Measurements from ENCODE around the gene TPCN1. TPM values are rescaled to one million over a fixed set of nuclear protein-coding genes. Genes with fewer than 3 reads are reported as not detected.

Gene TPCN1
- polyA plus RNA-seq, 1 of the 3 experiments (the other 2 are of a cell fraction), result 15.7 TPM

GRCh38 chr12:113291586-113291985, 70.3 kb downstream of the TPCN1 start:
- CTCF ChIA-PET, result no interaction called here
- TF ChIP-seq NFIC (IDR thresholded peaks at IDR 0.05; ENCODE audit: borderline replicate concordance), result no peak
- no peak for TF ChIP-seq RAD21 (IDR thresholded peaks at IDR 0.05; ENCODE audit: low read length)
- no peak for TF ChIP-seq SMC3 (IDR thresholded peaks at IDR 0.05; ENCODE audit: low read depth, low read length)
- no peak for TF ChIP-seq IRF3 (IDR thresholded peaks at IDR 0.05; ENCODE audit: low read depth, low read length)
- no peak for TF ChIP-seq FOXJ3 (CRISPR knock-in tag; IDR thresholded peaks at IDR 0.05)
- no peak for TF ChIP-seq GABPA (IDR thresholded peaks at IDR 0.05; ENCODE audit: low read depth)
- TF ChIP-seq TEAD4 (IDR thresholded peaks at IDR 0.05; ENCODE audit: borderline replicate concordance, insufficient read depth), result no peak
- TF ChIP-seq EZH2phosphoT487 (IDR thresholded peaks at IDR 0.05; ENCODE audit: borderline replicate concordance, low read depth), result no peak
- TF ChIP-seq USF2 (IDR thresholded peaks at IDR 0.05; ENCODE audit: borderline replicate concordance, low read depth, low read length), result no peak
- TF ChIP-seq MAX (IDR thresholded peaks at IDR 0.05; ENCODE audit: low read depth), result no peak
- TF ChIP-seq ELF1 (IDR thresholded peaks at IDR 0.05), result no peak

GRCh38 chr12:113292091-113292490, 70.8 kb downstream of the TPCN1 start:
- no peaks in the 10 kb centered on the region for H4K20me1 ChIP-seq (ENCODE audit: insufficient read depth)
- CTCF ChIA-PET, result no interaction called here
- H3K9ac ChIP-seq, result no peak overlapping the region
- POLR2A ChIA-PET, result no interaction called here
- no peaks in the 10 kb centered on the region for H3K9me2 ChIP-seq
- DNase-seq, result no peak
- no peaks in the 10 kb centered on the region for H3K27me3 ChIP-seq (ENCODE audit: insufficient read depth)
- peaks cover 0 to 27% of the 10 kb centered on the region in 2 experiments; a peak in 1 of 4 replicates for H3K4me1 ChIP-seq (ENCODE audit: control insufficient read depth in 1 of 2, insufficient read depth in 2 of 2, low read depth in 1 of 2, low read length in 1 of 2)
- no peaks in the 10 kb centered on the region for H3F3A ChIP-seq (replicated peaks; ENCODE audit: insufficient read depth)
- peaks cover 0 to 34% of the 10 kb centered on the region in 2 experiments for H3K36me3 ChIP-seq (replicated peaks in 1 of 2; ENCODE audit: control insufficient read depth in 1 of 2, insufficient read depth in 2 of 2, low read length in 1 of 2)
- WGBS (ENCODE audit: low lambda C conversion rate), result 62% methylated on average over 6 of the region's 6 CpGs
- H3K9me3 ChIP-seq, result no peaks in the 10 kb centered on the region
- H3K27ac ChIP-seq (ENCODE audit: low read depth in 2 of 2, low read length in 1 of 2), result peak overlapping the region in 1 of 2 experiments; percentile 79; a peak in 2 of 4 replicates
- H3K4me3 ChIP-seq (ENCODE audit: low read depth in 2 of 2, low read length in 1 of 2), result no peak overlapping the region
- H2AFZ ChIP-seq (ENCODE audit: low read depth), result no peak overlapping the region
- H3K4me2 ChIP-seq, result no peak overlapping the region
- H3K79me2 ChIP-seq (ENCODE audit: insufficient read depth), result no peaks in the 10 kb centered on the region
- TF ChIP-seq MXI1 (IDR thresholded peaks at IDR 0.05; ENCODE audit: low read depth, low read length) (no peak), YY1 (IDR thresholded peaks at IDR 0.05; ENCODE audit: low read depth) (no peak), CTCF (IDR thresholded peaks at IDR 0.05) (no peak), REST (IDR thresholded peaks at IDR 0.05; ENCODE audit: low read depth, low read length) (no peak), ZBTB33 (IDR thresholded peaks at IDR 0.05; ENCODE audit: borderline replicate concordance, low read depth) (no peak), TAF1 (IDR thresholded peaks at IDR 0.05; ENCODE audit: borderline replicate concordance, low read depth, low read length) (no peak), FOXJ3 (CRISPR knock-in tag; IDR thresholded peaks at IDR 0.05) (no peak), RAD21 (IDR thresholded peaks at IDR 0.05; ENCODE audit: low read length) (no peak)

More at GRCh38 chr12:113291586-113291985, 70.3 kb downstream of the TPCN1 start:
- no peak overlapping the region for H2AFZ ChIP-seq (ENCODE audit: low read depth)
- H3K4me2 ChIP-seq, result no peak overlapping the region
- peak; percentile 77 for DNase-seq
- H3K4me1 ChIP-seq (ENCODE audit: control insufficient read depth in 1 of 2, insufficient read depth in 2 of 2, low read depth in 1 of 2, low read length in 1 of 2), result peaks cover 0 to 27% of the 10 kb centered on the region in 2 experiments; a peak in 1 of 4 replicates
- H4K20me1 ChIP-seq (ENCODE audit: insufficient read depth), result no peaks in the 10 kb centered on the region
- H3K9me2 ChIP-seq, result no peaks in the 10 kb centered on the region
- no peaks in the 10 kb centered on the region for H3K79me2 ChIP-seq (ENCODE audit: insufficient read depth)
- no peaks in the 10 kb centered on the region for H3K27me3 ChIP-seq (ENCODE audit: insufficient read depth)
- H3K27ac ChIP-seq (ENCODE audit: low read depth in 2 of 2, low read length in 1 of 2), result peak overlapping the region in 1 of 2 experiments; percentile 79; a peak in 2 of 4 replicates
- 84% methylated on average over 14 of the region's 17 CpGs for WGBS (ENCODE audit: low lambda C conversion rate)
- H3K4me3 ChIP-seq (ENCODE audit: low read depth in 2 of 2, low read length in 1 of 2), result no peak overlapping the region
- no peak overlapping the region for H3K9ac ChIP-seq
- POLR2A ChIA-PET, result no interaction called here
- H3F3A ChIP-seq (replicated peaks; ENCODE audit: insufficient read depth), result no peaks in the 10 kb centered on the region
- H3K9me3 ChIP-seq, result no peaks in the 10 kb centered on the region
- peaks cover 0 to 34% of the 10 kb centered on the region in 2 experiments for H3K36me3 ChIP-seq (replicated peaks in 1 of 2; ENCODE audit: control insufficient read depth in 1 of 2, insufficient read depth in 2 of 2, low read length in 1 of 2)
